ENCODE data around the gene PDK4. TPM values are rescaled to one million over a fixed set of nuclear protein-coding genes. Genes with fewer than 3 reads are reported as not detected.

Gene PDK4
- total and polyA plus RNA-seq, 8 donors: 20.0 to 56.6 (median 32.1) TPM

GRCh38 chr7:95585426-95585789, 10.9 kb downstream of the PDK4 start:
- Histone ChIP-seq H3K27me3 (no peaks in the 10 kb centered on the region), H3K36me3 (peaks cover 0 to 61% of the 10 kb centered on the region in 2 donors), H3K4me1 (peaks cover 5 to 35% of the 10 kb centered on the region in 2 donors), H3K4me3 (no peak overlapping the region), H3K27ac (no peak overlapping the region), H3K9me3 (no peaks in the 10 kb centered on the region)
- TF ChIP-seq CTCF (IDR thresholded peaks at IDR 0.05): no peak
- ATAC-seq (no peak), DNase-seq (no peak)
- intact Hi-C loops (cut with DNase I): no loop called here

DNA sequence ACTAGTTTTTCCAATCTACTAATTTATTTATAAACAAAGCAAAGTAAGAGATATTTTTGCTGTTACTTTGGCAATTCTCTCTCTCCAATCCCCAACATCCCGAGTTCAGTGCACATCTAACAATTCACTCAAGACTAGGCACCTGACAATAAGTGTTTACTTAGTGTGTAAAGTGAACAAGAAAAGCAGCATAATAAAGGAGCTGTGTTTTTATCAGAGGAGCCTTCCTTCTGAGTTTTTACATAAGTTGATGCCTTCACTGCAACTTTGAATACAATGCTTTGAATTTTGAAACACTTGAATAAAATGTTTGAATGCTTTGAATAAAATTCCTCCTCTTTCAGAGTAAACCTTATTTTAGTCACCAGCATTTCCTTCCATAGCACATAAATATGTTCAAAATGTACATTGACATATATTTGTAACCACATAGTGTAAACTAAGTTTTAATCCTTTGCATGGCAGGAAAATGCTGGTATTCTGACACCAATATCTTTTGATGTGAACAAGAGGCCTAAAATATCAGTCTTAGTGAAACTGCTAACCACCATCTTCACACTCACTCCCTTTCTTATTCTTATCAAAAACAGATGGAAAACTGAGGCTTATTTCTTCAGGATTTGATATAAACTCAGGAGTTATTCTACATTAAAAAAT, 11.4 kb downstream of the PDK4 start:
- Histone ChIP-seq H3K27ac (no peak overlapping the region), H3K4me1 (peaks cover 0 to 30% of the 10 kb centered on the region in 2 donors), H3K36me3 (peaks cover 0 to 60% of the 10 kb centered on the region in 2 donors), H3K4me3 (no peak overlapping the region), H3K27me3 (no peaks in the 10 kb centered on the region), H3K9me3 (no peaks in the 10 kb centered on the region)
- ATAC-seq (no peak), DNase-seq (no peak)
- intact Hi-C loops (cut with DNase I): no loop called here
- no peak for TF ChIP-seq CTCF (IDR thresholded peaks at IDR 0.05)

- H3K4me3 ChIP-seq: no peak overlapping the region
- ATAC-seq (no peak), DNase-seq (no peak)
- no peaks in the 10 kb centered on the region for H3K9me3 ChIP-seq
- no peak for TF ChIP-seq CTCF (IDR thresholded peaks at IDR 0.05)
- intact Hi-C loops (cut with DNase I): no loop called here
- peaks cover 0 to 22% of the 10 kb centered on the region in 2 donors for H3K4me1 ChIP-seq
- H3K27ac ChIP-seq: no peak overlapping the region
- peaks cover 0 to 51% of the 10 kb centered on the region in 2 donors for H3K36me3 ChIP-seq
- H3K27me3 ChIP-seq: no peaks in the 10 kb centered on the region
Measured at GRCh38 chr7:95583834-95584621, 12.3 kb downstream of the PDK4 start.

GRCh38 chr7:95582578-95583293, 13.6 kb downstream of the PDK4 start:
- ATAC-seq (no peak), DNase-seq (no peak)
- no peak overlapping the region for H3K4me3 ChIP-seq
- H3K36me3 ChIP-seq: peaks cover 0 to 39% of the 10 kb centered on the region in 2 donors
- intact Hi-C loops (cut with DNase I): no loop called here
- H3K27me3 ChIP-seq: no peaks in the 10 kb centered on the region
- H3K9me3 ChIP-seq: no peaks in the 10 kb centered on the region
- no peak overlapping the region for H3K27ac ChIP-seq
- peaks cover 0 to 10% of the 10 kb centered on the region in 2 donors for H3K4me1 ChIP-seq
- no peak for TF ChIP-seq CTCF (IDR thresholded peaks at IDR 0.05)

GRCh38 chr7:95581467-95581866, 14.8 kb downstream of the PDK4 start:
- ATAC-seq (no peak), DNase-seq (no peak)
- Histone ChIP-seq H3K4me3 (no peak overlapping the region), H3K9me3 (no peaks in the 10 kb centered on the region), H3K27ac (no peak overlapping the region), H3K36me3 (peaks cover 0 to 26% of the 10 kb centered on the region in 2 donors), H3K4me1 (no peaks in the 10 kb centered on the region), H3K27me3 (no peaks in the 10 kb centered on the region)
- intact Hi-C loops (cut with DNase I): no loop called here
- no peak for TF ChIP-seq CTCF (IDR thresholded peaks at IDR 0.05)

Data from left lung (tissue), 10 donors.